NCI-H187 treated with DMSO at 0.1 percent for 48 hours (cell line): ENCODE measurements around the gene SRRD.
"Not testable (repeated sequence)": the region's sequence is repeated elsewhere in the genome, so short reads cannot be mapped to it uniquely, and the experiment has no call there.

Experiments
- DNase-seq: peaks from one replicate; lab custom pipeline; 2025; lab: John Stamatoyannopoulos, UW

The SRRD gene

DNA sequence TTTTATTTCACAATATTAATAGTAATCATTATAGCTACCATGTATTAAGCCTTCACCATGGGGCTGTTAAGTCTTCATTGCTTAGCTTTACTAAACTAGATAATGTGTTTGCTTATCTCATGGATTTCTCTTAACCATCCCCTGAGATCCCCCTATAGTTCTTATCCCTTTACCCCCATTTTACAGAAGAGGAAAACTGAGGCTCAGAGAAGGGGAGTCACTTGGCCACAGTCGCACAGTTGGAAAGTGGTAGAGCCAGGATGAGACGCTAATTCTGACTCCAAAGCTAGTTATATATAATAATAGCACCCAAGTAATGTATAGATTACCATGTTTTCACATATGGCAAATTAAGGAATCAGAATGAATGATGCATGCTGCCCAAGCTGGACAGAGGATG, 38.3 kb downstream of the SRRD start:
- DNase-seq = no peak

DNA sequence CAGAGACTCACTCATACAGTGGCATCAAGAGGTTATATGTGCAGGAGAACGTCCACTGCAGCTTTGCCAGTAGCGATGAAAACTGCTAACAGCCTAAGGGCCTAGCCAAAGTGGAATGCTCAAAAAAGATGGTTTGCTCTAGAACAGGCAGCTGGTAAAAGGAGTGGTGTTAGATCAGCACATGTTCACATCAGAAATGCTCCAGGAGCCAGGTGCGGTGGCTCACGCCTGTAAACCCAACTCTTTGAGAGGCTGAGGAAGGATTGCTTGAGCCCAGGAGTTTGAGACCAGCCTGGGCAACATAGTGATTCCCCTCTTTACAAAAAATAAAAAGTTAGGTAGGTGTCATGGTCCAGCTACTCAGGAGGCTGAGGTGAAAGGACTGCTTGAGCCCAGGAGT, 38.9 kb downstream of the SRRD start:
- DNase-seq = no peak

DNA sequence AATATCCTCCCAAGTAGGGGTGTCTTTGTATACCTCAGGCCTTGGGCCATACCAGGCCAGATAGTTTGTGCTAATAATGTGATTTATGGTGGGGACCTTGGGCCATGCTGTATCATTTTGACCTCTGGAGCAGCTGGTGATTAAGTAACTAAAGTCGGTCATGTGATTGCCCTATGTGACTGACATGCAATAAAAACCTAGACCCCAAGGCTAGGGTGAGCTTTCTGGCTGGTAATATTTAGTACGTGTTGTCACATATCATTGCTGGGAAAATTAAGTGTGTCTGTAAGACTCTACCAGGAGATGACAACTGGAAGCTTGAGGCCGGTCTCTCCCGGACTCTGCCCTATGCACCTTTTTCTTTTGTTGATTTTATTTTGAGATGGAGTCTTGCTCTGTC, 41.2 kb downstream of the SRRD start:
- no peak for DNase-seq

DNA sequence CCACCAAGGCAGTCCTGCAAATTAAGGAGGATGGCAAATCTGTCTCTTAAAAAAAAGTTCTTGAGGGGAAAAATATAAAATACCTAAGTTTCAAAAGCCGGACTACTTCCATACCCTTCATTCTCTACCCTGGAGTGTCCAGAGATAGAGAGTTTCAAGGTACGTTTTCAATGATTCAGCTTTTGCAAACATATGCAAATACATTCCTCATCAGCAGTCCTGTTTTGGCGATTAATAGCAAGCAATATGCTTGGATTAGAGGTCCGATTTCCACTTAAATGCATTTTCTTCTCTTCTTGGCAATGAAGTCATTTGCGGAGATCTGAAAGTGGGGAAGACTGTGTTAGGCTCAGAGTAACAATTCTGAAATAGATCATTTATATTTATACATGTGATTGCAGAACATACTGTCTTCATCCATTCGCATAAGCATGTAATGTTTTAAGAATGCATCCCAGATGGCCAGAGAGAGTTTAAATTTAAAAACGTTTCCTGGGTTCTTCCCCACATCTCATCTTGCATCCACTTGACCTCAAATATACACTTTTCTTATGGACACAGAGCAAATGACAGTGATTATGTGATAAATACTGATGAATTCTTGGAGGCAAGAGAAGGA, 42.4 kb downstream of the SRRD start:
- DNase-seq = no peak

DNA sequence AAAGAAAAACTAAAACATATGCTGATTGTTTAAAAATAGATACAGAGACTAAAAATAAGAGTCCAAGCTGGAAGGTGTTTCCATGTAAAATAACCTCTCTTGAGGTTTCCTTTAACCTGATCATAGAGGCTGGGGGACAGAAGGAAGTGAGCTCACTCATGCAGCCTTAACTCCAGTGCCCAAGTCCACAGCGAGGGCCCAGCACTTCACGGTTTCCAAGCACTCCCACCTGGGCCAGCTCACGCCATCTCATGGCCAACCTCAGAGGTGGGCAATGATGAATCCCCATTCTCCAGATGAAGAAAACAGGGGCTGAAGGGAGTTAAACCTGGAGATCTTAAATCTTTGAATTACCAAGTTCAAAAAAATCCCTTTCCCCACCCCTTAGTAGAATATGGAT, 43.5 kb downstream of the SRRD start:
- no peak for DNase-seq

DNA sequence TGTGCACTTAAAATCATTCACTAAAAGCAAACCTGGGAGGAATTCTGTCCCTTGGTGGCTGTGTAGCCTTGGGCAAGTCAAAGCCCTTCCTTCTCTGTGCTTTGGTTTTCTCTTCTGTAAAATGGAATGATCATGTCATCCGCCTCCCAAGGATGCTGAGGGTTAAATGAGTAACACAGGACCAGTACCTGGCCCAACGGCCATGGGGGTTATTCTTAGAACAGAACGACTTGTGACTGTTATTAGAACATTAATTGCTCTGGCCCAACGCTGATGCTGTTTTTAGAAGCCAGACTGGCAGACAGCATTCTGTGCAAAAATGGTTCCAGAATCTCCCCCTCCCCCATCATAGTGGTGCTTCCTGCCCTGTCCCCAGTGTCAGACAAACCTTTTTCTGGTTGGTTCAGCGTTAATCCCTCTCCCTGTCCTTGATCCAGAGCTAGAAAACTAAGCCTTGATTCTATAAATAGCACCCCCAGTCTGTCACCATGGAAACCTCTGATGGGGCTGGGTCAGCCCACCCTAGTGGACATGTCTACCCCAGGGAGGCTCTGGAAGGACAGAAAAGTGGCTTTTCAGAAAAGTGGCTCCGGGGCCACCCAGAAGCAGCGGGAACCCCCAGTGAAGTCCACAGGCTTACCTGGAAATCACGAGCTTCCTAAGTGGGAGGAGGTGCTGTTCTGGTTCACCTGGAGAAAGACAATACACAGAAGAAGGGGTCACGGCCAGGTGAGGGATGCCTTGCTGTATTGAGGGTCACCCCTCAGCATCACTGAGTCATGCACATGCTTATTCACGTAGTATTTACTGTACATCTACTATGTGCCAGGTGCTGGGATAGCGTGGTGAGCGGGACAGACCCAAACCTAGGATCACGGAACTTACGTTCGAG, 44.1 kb downstream of the SRRD start:
- DNase-seq = no peak

DNA sequence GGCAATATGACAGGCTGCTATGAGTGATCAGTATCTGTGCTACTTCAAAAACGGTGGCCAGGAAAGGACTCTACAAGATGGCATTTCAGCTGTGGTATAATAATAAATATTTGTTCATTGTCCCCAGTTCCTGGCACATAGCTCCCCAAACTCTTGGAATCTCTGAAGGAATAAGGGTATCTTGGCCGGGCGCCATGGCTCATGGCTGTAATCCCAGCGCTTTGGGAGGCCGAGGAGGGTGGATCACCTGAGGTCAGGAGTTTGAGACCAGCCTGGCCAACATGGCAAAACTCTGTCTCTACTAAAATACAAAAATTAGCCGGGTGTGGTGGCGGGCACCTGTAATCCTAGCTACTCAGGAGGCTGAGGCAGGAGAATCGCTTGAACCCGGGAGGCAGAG, 44.8 kb downstream of the SRRD start:
- DNase-seq = not testable (repeated sequence)

DNA sequence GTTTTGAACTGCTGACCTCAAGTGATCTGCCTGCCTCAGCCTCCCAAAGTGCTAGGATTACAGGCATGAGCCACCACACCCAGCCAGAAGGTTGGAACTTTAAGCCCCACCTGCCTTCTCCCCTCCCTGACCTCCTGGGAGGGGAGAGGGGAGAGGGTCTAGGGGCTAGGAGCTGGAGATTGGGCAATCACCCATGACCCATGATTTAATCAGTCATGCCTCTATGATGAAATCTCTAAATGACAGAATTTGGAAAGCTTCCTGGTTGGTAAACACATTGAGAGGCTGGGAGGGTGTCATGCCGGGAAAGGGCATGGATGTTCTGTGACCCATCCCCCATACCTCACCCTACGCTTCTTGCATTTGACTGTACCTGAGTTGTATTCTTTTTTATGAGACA, 45.7 kb downstream of the SRRD start:
- DNase-seq = no peak

DNA sequence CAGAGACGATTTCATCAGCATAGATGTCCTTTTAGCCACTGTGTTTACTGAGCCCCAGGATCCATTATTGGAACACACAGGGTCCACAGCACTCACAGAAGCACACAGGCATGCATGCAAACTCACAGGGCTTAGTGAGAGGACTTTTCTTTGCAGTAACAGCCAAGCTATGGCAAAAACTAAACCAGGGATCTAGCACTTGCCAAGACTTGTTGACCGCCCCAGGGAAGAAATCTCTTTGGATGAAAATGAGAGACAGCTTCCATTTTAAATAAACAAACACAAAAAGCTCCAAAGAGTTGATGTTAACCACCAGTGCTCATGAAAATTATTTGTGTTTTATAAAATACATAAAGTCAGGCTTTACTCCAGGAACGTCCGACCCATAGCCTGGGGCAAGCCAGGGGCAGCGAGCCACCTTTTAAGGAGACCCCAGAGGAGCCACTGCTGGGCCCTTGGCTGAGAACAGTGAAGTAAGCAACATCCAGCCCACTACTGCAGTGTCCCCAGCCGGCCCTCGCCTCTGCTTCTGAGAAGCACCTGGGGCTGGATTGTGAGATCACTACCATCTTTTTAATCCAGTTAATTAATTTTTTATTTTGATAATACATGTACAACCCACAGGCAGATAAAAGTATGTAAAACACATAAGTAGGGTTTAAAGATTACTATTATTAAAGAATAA, 50.6 kb downstream of the SRRD start:
- no peak for DNase-seq

DNA sequence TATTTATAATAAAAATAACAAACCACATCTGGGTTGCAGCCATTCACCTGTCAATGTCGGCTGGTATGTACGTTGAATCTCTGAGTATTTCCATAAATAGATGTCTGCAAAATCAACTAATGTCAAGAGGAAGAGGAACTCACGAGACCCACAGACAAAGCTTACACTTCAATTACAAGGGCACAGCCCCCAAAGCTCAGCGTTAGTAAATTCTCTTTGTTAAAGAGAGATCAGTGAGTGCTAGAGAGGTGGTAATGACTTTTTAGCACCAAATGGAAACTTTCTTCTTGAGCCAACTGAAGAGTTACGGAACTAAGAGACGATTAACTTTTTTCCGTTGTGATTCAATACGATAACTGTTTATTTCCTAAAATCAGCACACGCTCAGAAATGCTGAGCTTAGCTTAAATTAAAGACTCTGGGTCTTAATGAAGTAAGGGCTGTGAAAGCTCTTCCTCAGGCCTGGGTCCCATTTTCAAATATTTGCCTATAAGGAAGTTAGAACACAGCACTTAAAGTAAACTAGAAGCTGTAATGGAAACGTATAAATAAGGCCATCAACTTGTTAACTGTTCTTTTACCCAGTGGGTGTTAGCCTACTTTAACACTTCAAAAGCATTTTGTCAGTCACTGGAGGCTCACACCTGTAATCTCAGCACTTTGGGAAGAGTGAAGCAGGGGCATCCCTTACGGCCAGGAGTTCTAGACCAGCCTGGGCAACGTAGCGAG, 51.4 kb downstream of the SRRD start:
- no peak for DNase-seq

DNA sequence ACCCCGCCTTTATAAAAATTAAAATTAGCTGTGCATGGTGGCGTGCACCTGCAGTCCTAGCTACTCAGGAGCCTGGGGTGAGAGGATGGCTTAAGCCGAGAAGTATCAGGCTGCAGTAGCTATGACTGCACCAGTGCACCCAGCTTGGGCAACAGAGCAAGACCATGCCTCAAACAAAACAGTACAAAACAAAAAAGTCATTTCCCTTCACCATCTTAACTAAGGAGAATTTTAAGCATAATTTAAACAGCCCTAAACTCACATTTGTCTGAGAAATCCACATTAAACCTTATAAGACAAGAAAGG, 51.9 kb downstream of the SRRD start:
- no peak for DNase-seq

DNA sequence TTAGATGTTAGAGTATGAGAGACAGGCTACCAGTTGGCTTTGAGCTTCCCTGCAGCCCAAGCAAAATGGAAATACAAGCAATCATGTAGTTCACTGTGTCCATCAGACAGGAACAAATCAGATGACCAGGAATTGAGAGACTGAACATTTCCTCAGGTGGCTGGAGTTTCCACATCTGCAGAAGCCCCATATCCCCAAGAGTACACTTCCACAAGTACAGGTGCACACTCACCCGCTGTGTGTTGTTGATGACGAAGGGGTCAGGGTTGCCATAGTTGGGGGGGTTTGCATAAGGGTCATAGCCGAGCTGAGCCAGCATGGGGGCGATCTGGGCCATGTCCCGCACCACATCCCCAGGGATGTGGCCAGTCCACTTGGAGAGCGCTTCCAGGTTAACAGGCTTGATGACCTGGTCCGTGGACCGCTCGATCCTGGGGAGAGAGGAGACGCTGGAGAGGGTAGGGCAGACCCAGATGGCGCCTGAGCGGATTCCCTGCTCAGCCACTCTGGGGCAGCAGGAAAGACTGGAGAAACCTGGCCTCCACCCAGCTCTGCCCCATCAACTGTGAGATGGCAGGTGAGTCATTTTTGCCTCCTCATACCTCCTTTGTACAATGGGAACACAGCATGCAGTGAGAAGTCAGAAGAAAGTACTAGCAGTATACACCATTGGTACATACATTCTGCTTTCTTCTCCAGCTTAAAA, 52.5 kb downstream of the SRRD start:
- DNase-seq = no peak

DNA sequence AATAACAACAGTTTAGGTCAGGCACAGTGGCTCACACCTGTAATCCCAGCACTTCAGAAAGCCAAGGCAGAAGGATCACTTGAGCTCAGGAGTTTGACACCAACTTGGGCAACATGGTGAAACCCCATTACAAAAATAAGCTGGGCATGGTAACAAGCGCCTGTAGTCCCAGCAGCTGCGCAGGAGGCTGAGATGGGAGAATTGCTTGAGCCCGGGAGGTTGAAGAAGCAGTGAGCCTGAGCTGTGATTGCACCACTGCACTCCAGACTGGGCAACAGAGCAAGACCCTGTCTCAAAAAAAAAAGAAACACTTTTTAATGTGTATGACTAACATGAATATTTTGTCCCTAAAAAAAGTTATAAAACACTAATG, 53.1 kb downstream of the SRRD start:
- no peak for DNase-seq

DNA sequence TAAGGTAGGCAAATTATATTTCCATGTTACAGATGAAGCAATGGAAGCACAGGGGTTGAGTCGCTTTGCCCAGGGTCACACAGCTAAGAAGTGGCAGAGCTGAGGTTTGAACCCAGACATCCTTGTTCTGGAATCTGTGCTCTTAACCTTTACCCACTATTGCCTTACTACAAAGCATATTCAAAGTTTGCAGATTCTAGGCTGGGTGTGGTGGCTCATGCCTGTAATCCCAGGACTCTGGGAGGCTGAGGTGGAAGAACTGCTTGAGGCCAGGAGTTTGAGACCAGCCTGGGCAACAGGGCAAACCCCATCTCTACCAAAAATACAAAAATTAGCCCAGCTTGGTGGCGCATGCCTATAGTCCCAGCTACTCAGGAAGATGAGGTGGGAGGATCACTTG, 56.4 kb downstream of the SRRD start:
- DNase-seq = no peak

DNA sequence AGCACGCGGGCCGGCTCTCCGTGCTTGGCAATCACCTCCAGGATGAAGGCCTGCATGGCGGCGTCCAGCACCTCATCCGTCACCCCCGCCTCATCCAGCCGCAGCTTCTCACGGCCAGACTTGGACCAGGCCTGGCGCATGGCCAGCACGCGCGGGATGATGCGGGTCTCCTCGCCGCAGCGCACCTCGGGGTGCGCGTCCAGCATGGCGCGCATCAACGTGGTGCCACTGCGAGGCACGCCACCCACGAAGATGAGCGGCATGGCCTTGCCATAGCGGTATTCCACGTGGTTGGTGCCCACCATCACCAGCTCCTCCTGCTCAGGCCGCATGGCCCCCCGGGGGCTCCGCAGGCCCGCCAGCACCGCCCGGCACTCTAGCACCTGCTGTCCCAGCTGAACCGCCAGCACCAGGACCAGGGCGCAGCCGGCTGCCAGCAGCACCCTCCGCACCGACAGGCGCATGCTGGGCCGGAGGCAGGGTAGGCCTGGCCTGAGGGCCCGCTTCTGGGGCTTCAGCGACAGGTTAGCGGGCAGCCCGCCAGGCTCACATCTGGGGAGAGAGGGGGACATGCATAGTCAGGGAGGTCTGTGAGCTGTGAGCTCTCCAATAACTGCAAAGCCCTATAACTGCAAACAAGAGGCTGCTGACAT, 57.6 kb downstream of the SRRD start:
- no peak for DNase-seq

DNA sequence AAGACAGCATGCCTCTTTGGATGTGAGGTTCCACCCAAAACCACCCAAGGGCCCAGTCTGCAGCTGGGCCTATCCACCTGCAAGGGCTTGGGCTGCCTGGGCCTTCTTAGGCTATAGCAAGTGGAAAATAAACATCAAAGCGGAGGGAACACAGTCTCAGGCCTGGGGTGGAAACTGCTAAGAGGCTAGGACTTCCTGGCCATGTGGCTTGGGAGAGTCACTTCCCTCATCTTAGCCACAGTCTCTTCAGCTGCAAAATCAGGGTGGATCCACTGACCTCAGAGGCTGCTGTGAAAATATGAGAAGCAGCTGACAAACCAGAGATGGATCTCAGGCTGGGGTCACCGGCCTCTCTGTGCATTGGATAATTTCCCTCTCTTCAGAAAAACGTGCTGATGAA, 59.2 kb downstream of the SRRD start:
- DNase-seq = no peak
